Aorta (tissue), 5 donors: ENCODE measurements around the gene MSANTD3. TPM values are rescaled to one million over a fixed set of nuclear protein-coding genes. Genes with fewer than 3 reads are reported as not detected.
A peak's percentile ranks its signal among the peaks of the same experiment; 100 is the strongest.

Source experiments
- ATAC-seq: fragments of 200-7000 bp; cut with Tn5 transposase; one replicate; pipeline ENCODE4 v1.9.1; 2022; ENCODE audit warnings: moderate library complexity; ENCODE audit not compliant: low FRiP score
- DNase-seq, 2 donors: peaks; one replicate each; pipeline ENCODE4 v3.0.0-alpha.2; 2020
- H3K27ac ChIP-seq, 2 donors: one replicate each; pipeline ENCODE4 v1.5.1; 2013; ENCODE audit warnings: low read length in 2 of 2, mild to moderate bottlenecking in 2 of 2, moderate library complexity in 2 of 2, control low read depth in 1 of 2, inconsistent platforms in 1 of 2, low read depth in 1 of 2
- H3K27me3 ChIP-seq, 2 donors: one replicate each; pipeline ENCODE4 v1.6.1; 2013; ENCODE audit warnings: control low read depth in 1 of 2, low read length in 1 of 2, mild to moderate bottlenecking in 1 of 2, moderate library complexity in 1 of 2; ENCODE audit not compliant: insufficient read depth in 2 of 2, control insufficient read depth in 1 of 2
- H3K36me3 ChIP-seq, 2 donors: one replicate each; pipeline ENCODE4 v1.6.1; 2013; ENCODE audit warnings: control low read depth in 1 of 2, low read length in 1 of 2, mild to moderate bottlenecking in 1 of 2; ENCODE audit not compliant: insufficient read depth in 2 of 2, control insufficient read depth in 1 of 2
- H3K4me1 ChIP-seq, 2 donors: one replicate each; pipeline ENCODE4 v1.6.1; 2013; ENCODE audit warnings: low read length in 2 of 2, control low read depth in 1 of 2, mild to moderate bottlenecking in 1 of 2, moderate library complexity in 1 of 2; ENCODE audit not compliant: insufficient read depth in 2 of 2, control insufficient read depth in 1 of 2
- H3K4me3 ChIP-seq, 2 donors: one replicate each; pipeline ENCODE4 v1.5.1; 2013; ENCODE audit warnings: low read length in 2 of 2, control low read depth in 1 of 2, mild to moderate bottlenecking in 1 of 2
- H3K9me3 ChIP-seq: one replicate; pipeline ENCODE4 v1.6.1; 2013; ENCODE audit warnings: mild to moderate bottlenecking, low read length; ENCODE audit not compliant: control insufficient read depth
- WGBS, 2 donors: extraction: QIAGEN DNeasy Blood & Tissue Kit; methylation state at CpG; one replicate each; pipeline ENCODE4 v1.1.7; 2013; 5-methylcytosine and 5-hydroxymethylcytosine counted together
- intact Hi-C, 2 donors: fragments of 100-400 bp; cut with DNase I; formaldehyde crosslinking; loops; one replicate each; pipeline versions ENCODE4 v1.14.2 to v1.15.0; 2022
- polyA plus RNA-seq, 2 donors: library from polyadenylated mRNA; stranded (reverse); fragments of 200-250 nt; gene quantifications; one replicate each; pipeline ENCODE4 v1.2.3, GENCODE V29; 2013
- total RNA-seq, 2 donors: library from RNA; stranded (reverse); fragmentation: NEBNext Ultra II Directional; extraction: Animal tissue kit (Norgen Biotek cat#: 25700); gene quantifications; one replicate each; pipeline ENCODE4 v1.2.1, GENCODE V29; 2021
- donor health status: healthy with polysubstance abuse.
- donor health status: Bipolar disorder and iron deficiency.
- donor health status: DM: no; HTN: no; CAD: no.
- donor health status: DM: no; HTN: no; CAD: no.
- donor health status: DM: yes; HTN: yes; CAD: no.

Gene MSANTD3
- total and polyA plus RNA-seq, 4 donors: 13.7 to 31.0 (median 27.8) TPM

DNA sequence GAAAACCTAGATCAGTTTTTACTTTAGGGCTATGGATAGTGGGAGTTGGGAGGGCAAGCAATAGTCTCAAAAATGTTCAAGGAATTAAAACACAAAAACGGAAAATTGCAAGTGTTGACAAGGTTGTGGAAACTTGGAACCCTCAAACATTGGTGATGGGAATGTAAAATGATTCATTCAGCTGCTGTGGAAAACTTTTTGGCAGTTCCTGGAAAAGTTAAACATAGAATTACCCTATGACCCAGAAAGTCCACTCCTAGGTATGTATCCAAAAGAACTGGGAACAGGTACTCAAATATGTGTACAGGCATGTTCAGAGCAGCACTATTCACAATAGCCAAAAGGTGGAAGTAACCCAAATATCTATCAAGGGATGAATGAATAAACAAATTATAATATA is 1.2 kb upstream of the MSANTD3 start:
- peak overlapping the region in 1 of 2 donors; percentile 63 for H3K27ac ChIP-seq
- no peaks in the 10 kb centered on the region for H3K27me3 ChIP-seq
- intact Hi-C loops: loop anchor here (5.0 to 10.0 kb wide), 3 partner anchors 73 to 1451 kb away; partner anchors contain the start of gene TEX10 (in 1 of the 2)
- ATAC-seq (no peak), DNase-seq (no peak)
- no peaks in the 10 kb centered on the region for H3K36me3 ChIP-seq
- H3K4me1 ChIP-seq: peaks cover 0 to 3% of the 10 kb centered on the region in 2 donors
- no peaks in the 10 kb centered on the region for H3K9me3 ChIP-seq
- 2 to 5% methylated on average over 1 of the region's 1 CpG for WGBS, 2 donors
- H3K4me3 ChIP-seq: no peak overlapping the region

DNA sequence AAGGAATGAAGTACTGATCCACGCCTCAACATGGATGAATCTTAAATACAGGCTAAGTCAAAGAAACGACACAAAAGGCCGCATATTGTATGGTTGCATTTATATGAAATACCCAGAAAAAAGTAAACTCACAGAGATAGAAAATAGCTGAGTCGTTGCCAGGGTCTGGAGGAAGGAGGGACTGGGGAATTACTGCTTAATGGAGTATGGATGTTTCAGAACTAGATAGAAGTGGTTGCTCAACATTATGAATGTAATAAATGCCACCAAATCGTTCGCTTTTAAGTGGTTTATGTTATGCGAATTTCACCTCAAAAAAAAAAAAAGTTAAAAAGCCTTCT is 784 bp upstream of the MSANTD3 start:
- ATAC-seq: no peak
- intact Hi-C loops: loop anchor here (5.0 to 10.0 kb wide), 3 partner anchors 74 to 1451 kb away; partner anchors contain the start of gene TEX10 (in 1 of the 2)
- Histone ChIP-seq H3K4me1 (peaks cover 0 to 3% of the 10 kb centered on the region in 2 donors), H3K27me3 (no peaks in the 10 kb centered on the region), H3K36me3 (no peaks in the 10 kb centered on the region), H3K4me3 (peak overlapping the region in 1 of 2 donors; percentile 76), H3K9me3 (no peaks in the 10 kb centered on the region), H3K27ac (peak overlapping the region; percentile 95 to 97)
- no peak for DNase-seq
- WGBS, 2 donors: 25 to 29% methylated on average over 7 of the region's 7 CpGs

DNA sequence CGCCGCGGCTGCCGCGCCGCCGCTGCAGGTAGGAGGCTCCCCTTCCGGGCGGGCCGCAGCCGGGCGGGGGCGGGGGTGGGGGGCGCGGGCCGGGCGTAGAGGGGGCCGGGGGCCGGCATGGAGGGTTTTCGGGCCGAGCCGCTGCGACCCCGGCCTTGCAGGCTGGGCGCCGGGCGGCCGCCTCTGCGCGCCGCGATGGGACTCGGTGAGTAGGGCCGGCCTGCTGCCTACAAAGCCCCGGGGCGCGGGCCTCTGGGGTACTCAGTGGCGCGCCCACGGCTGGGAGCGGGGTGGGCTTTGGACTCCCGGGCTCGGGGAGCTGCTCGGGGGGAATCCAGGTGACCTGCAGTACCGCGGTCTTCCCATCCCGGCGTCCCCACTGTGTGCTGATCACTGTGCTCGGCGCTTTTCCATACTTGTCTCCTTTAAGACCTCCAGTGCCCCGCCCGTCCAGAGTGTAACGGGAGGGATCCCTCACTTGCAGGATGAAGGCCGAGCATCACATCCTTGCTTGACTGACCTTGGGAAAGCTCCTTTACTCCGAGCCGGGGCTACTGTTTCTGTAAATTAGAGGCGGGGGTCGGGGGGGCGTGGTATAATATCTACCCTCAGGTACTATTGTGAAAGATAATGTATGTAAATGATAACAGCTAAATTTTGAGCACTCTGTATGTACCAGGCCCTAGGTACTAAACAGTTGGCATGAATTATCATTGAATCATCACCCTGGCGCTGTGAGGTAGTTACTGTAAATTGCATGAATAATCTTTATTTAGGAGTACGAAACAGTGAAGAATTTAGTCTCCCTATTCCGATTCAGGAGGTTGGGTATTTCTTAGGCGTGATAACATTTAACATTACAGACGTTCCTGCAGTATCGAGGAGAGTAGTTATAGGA is 672 bp downstream of the MSANTD3 start:
- peak overlapping the region; percentile 76 to 98 for H3K4me3 ChIP-seq
- H3K9me3 ChIP-seq: no peaks in the 10 kb centered on the region
- H3K27me3 ChIP-seq: no peaks in the 10 kb centered on the region
- intact Hi-C loops: loop anchor here (5.0 to 10.0 kb wide), 3 partner anchors 75 to 1453 kb away; partner anchors contain the start of gene TEX10 (in 1 of the 2)
- H3K4me1 ChIP-seq: peaks cover 0 to 3% of the 10 kb centered on the region in 2 donors
- no peaks in the 10 kb centered on the region for H3K36me3 ChIP-seq
- H3K27ac ChIP-seq: peak overlapping the region; percentile 94 to 95
- 2 to 4% methylated on average over 25 to 65 of the region's 65 CpGs for WGBS, 2 donors
- DNase-seq (peak; percentile 66 to 79), ATAC-seq (peak; percentile 53)

DNA sequence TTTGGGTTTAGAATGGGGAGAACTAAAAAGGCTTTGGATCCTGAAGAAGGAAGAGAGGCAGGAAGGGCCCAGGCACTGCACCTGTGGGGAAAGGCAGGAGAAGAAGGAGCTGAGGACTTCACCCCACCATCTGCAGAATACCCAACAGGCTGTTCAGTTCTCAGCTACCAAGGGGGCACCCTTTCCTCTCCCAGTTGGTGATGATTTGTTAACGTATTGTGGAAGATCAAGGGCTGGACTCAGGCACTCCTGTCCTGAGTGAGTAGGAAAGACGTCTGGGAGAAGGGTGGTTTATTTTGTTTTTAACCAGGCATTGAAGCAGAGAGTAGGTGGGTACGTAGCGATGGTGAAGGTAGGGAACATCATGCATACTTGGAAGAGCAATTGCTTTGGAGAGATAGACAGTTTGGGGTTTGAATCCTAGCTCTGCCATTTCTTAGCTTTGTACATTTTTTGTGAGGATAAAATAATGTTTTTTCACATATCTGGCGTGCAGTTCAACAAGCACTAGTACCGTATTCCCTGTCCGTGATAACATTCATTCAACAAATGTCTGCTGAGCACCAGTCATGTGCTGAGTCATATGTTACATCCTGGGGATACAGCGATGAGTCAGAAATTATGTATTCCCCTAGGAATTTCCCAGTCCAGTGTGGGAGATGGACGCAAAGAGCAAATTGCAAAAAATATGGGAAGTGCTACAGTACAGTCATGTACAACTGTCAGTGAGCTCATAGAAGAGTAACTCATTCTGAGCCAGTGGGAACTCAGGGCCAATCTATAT is 2.1 kb downstream of the MSANTD3 start:
- peak; percentile 73 for ATAC-seq
- no peak for DNase-seq
- no peaks in the 10 kb centered on the region for H3K36me3 ChIP-seq
- H3K9me3 ChIP-seq: no peaks in the 10 kb centered on the region
- peak overlapping the region; percentile 83 to 91 for H3K27ac ChIP-seq
- H3K4me1 ChIP-seq: peaks cover 0 to 4% of the 10 kb centered on the region in 2 donors
- 26% methylated on average over 9 of the region's 9 CpGs for WGBS, 2 donors
- no peak overlapping the region for H3K4me3 ChIP-seq
- intact Hi-C loops: loop anchor here (5.0 to 10.0 kb wide), 3 partner anchors 77 to 1454 kb away; partner anchors contain the start of gene TEX10 (in 1 of the 2)
- no peaks in the 10 kb centered on the region for H3K27me3 ChIP-seq

DNA sequence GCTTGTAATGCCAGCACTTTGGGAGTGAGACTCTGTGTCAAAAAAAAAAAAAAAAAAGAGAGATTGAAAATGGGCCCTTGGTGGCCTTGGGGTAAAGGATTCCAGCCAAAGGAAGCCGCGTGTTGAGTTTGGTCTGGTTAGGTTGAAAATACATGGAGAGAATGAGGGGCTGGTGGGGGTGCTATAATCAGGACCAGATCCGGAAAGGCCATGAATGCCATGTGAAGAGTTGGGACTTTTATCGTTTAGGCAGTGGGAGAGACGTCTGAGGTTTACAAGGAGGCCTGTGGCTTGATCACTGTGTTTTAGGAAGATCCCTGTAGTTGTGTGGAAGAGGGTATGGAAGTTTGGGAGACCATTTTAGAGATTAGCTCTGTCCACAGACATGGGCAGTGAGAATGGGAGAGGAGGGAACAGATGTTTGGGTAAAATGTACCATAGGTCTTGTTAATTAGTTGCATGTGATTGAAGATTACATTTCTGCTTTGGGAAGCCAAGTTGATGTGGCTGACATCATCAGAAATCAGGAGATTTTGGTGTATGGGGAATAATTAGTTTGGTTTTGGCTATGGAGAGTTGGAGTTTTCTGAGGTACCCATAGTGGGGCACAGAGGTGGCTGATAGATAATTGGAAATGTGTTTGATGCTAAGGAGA is 3.5 kb downstream of the MSANTD3 start:
- Histone ChIP-seq H3K27ac (no peak overlapping the region), H3K36me3 (peaks cover 0 to under 1% of the 10 kb centered on the region in 2 donors), H3K4me3 (no peak overlapping the region), H3K9me3 (peaks cover under 1% of the 10 kb centered on the region), H3K27me3 (no peaks in the 10 kb centered on the region), H3K4me1 (peaks cover 0 to 4% of the 10 kb centered on the region in 2 donors)
- no peak for ATAC-seq
- intact Hi-C loops: loop anchor here in 1 of 2 donors (10.0 kb wide), 1 partner anchor 164 kb away; no protein-coding TSS in a partner anchor
- 94 to 96% methylated on average over 5 of the region's 5 CpGs for WGBS, 2 donors
- DNase-seq: no peak

DNA sequence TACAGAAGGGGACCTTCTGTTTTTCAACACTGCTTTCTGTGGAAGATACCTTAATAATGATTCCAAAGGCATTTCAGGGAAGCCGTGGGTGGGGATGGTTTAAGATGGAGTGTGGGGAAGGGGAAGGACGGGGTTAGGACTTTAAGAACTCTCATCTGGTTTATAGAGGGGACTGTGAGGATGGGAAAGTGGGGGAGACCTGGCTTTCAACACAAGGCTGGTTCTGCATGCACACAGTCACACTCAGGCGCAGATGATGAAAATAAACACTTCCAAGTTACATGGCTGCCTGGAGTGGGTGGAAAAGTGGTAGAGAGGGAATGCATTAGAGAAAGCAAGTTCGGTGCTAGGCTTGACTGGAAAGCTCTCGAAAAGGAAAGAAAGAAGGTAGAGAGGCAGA is 4.9 kb downstream of the MSANTD3 start:
- H3K9me3 ChIP-seq: peaks cover 1% of the 10 kb centered on the region
- H3K27me3 ChIP-seq: no peaks in the 10 kb centered on the region
- H3K4me3 ChIP-seq: no peak overlapping the region
- DNase-seq (no peak), ATAC-seq (no peak)
- peaks cover 0 to 4% of the 10 kb centered on the region in 2 donors for H3K4me1 ChIP-seq
- H3K27ac ChIP-seq: no peak overlapping the region
- WGBS, 2 donors: 95 to 97% methylated on average over 5 of the region's 5 CpGs
- peaks cover 0 to 1% of the 10 kb centered on the region in 2 donors for H3K36me3 ChIP-seq
- intact Hi-C loops: loop anchor here in 1 of 2 donors (10.0 kb wide), 1 partner anchor 163 kb away; no protein-coding TSS in a partner anchor

DNA sequence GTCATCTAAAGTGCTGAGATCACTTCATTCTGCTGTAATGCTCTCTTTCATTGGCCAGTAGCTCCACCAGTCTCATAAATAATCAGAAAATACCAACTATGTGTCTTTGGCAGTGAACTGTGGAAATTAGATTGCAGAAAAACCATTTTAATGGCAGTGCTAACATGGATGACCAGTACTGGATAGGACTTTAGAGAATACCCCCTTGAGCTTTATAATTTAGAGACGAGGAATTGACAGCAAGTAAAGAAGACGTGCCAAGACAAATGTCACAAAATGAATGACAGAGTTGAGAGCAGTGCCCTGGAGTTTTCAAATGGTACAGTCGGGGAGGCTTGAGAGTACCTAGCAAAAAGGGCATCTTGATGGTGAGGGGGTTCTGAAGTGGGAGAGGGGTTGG is 5.8 kb downstream of the MSANTD3 start:
- DNase-seq (no peak), ATAC-seq (no peak)
- Histone ChIP-seq H3K27ac (no peak overlapping the region), H3K27me3 (no peaks in the 10 kb centered on the region), H3K4me1 (peaks cover 0 to 4% of the 10 kb centered on the region in 2 donors), H3K36me3 (peaks cover 0 to 1% of the 10 kb centered on the region in 2 donors), H3K9me3 (peaks cover 1% of the 10 kb centered on the region), H3K4me3 (no peak overlapping the region)
- 83 to 87% methylated on average over 3 of the region's 3 CpGs for WGBS, 2 donors
- intact Hi-C loops: loop anchor here in 1 of 2 donors (10.0 kb wide), 1 partner anchor 162 kb away; no protein-coding TSS in a partner anchor

DNA sequence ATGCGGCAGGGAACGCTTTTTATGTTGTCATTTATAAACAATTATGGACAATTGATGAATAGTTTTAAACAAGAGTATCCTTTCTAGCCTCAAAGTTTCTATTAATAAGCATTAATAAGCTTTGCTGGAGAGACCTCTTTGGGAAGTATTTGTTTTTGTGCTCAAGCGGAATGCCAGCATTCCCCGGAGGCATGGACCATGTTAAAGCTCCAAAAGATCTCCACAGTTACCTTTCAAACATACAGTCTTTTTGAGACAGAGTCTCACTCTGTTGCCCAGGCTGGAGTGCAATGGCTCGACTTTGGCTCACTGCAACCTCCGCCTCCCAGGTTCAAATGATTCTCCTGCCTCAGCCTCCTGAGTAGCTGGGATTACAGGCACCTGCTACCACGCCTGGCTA is 9.6 kb downstream of the MSANTD3 start:
- H3K9me3 ChIP-seq: peaks cover 1% of the 10 kb centered on the region
- H3K4me1 ChIP-seq: peaks cover 0 to 1% of the 10 kb centered on the region in 2 donors
- ATAC-seq (no peak), DNase-seq (no peak)
- intact Hi-C loops: loop anchor here (5.0 to 10.0 kb wide), 2 partner anchors 84 to 158 kb away; partner anchors contain the start of gene TEX10 (in 1 of the 2)
- no peak overlapping the region for H3K4me3 ChIP-seq
- H3K27ac ChIP-seq: no peak overlapping the region
- WGBS, 2 donors: 61 to 67% methylated on average over 7 of the region's 7 CpGs
- H3K36me3 ChIP-seq: peaks cover 0 to 1% of the 10 kb centered on the region in 2 donors
- no peaks in the 10 kb centered on the region for H3K27me3 ChIP-seq
